Endothelial cell of umbilical vein (primary cell): ENCODE results near the gene GRIA1. TPM values are rescaled to one million over a fixed set of nuclear protein-coding genes. Genes with fewer than 3 reads are reported as not detected.

Source experiments
- BruUV-seq: library from RNA; stranded (reverse); fragments of 400-500 nt; replicated peaks from 2 replicates; lab custom pipeline; 2021; lab: Mats Ljungman, UMichigan
- CTCF ChIA-PET: fragments of 300-600, 350-600 bp; sonication (Branson Sonifier 250); formaldehyde crosslinking; loops from one replicate; lab custom pipeline; 2021; ENCODE audit warnings: antibody characterized with exemption, inconsistent platforms; lab: Charles Lee
- POLR2A ChIA-PET: fragments of 300-600, 350-600 bp; sonication (Branson Sonifier 250); formaldehyde crosslinking; loops from one replicate; lab custom pipeline; 2021; ENCODE audit warnings: antibody characterized with exemption, inconsistent platforms; lab: Charles Lee
- DNase-seq: peaks from one replicate; pipeline ENCODE4 v3.0.0-alpha.2; 2011; ENCODE audit warnings: low read depth, low spot score
- FAIRE-seq: peaks from 2 replicates; lab custom pipeline; 2011; peaks lifted over from hg19 to GRCh38; lab: Jason Lieb, UNC
- H2AFZ ChIP-seq: 2 replicates; pipeline ENCODE4 v1.6.0; 2012; ENCODE audit warnings: low read depth, low read length, control low read depth, inconsistent platforms
- H3K27ac ChIP-seq: 2 replicates; pipeline ENCODE4 v1.5.1; 2011; ENCODE audit warnings: low read depth, mild to moderate bottlenecking, control low read depth, low read length, moderate library complexity; ENCODE audit not compliant: insufficient read depth
- H3K27me3 ChIP-seq, 2 experiments: 2 replicates each; pipeline versions ENCODE4 v1.6.0 to v1.6.1; 2011; ENCODE audit warnings: low read length in 2 of 2, mixed read lengths in 1 of 2; ENCODE audit not compliant: control insufficient read depth in 2 of 2, insufficient read depth in 2 of 2
- H3K36me3 ChIP-seq, 2 experiments: 2 replicates in 1 of 2; 3 replicates in 1 of 2; pipeline ENCODE4 v1.5.1; 2011; ENCODE audit warnings: low read length in 2 of 2, mild to moderate bottlenecking in 1 of 2, moderate library complexity in 1 of 2; ENCODE audit not compliant: control insufficient read depth in 2 of 2, insufficient read depth in 2 of 2; ENCODE audit errors: extremely low read depth in 1 of 2
- H3K4me1 ChIP-seq: 3 replicates; pipeline ENCODE4 v1.5.1; 2011; ENCODE audit warnings: mild to moderate bottlenecking, low read length; ENCODE audit not compliant: control insufficient read depth, insufficient read depth; ENCODE audit errors: extremely low read depth
- H3K4me2 ChIP-seq: 2 replicates; pipeline ENCODE4 v1.6.1; 2011; ENCODE audit warnings: low read length, control low read depth, mixed read lengths; ENCODE audit not compliant: insufficient read depth
- H3K4me3 ChIP-seq, 3 experiments: fragments of 200-600 bp in 1 of 3; sonication (generic), shearing (Covaris generic) in 1 of 3; replicated peaks in 1 of 3; 2 replicates each; pipeline ENCODE4 v1.5.1; 2011 to 2016; ENCODE audit warnings: control low read depth in 3 of 3, low read length in 3 of 3, mild to moderate bottlenecking in 2 of 3, inconsistent platforms in 1 of 3, low read depth in 1 of 3, moderate library complexity in 1 of 3; ENCODE audit not compliant: insufficient read depth in 1 of 3
- H3K79me2 ChIP-seq: 2 replicates; pipeline ENCODE4 v1.6.0; 2012; ENCODE audit warnings: low read length, inconsistent platforms; ENCODE audit not compliant: control insufficient read depth, insufficient read depth
- H3K9ac ChIP-seq: replicated peaks from 2 replicates; pipeline ENCODE3; 2011; ENCODE audit warnings: low read length, control low read depth; ENCODE audit not compliant: insufficient read depth; ENCODE audit errors: extremely low read depth
- H3K9me1 ChIP-seq: replicated peaks from 3 replicates; pipeline ENCODE4 v1.6.0; 2011; ENCODE audit warnings: mild to moderate bottlenecking, low read length; ENCODE audit not compliant: control insufficient read depth, insufficient read depth; ENCODE audit errors: extremely low read depth
- H3K9me3 ChIP-seq: replicated peaks from 2 replicates; pipeline ENCODE4 v1.5.1; 2012; ENCODE audit warnings: low read length, inconsistent platforms; ENCODE audit not compliant: control insufficient read depth, insufficient read depth
- H4K20me1 ChIP-seq: replicated peaks from 2 replicates; pipeline ENCODE3; 2011; ENCODE audit warnings: mild to moderate bottlenecking, low read length; ENCODE audit not compliant: control insufficient read depth, insufficient read depth; ENCODE audit errors: extremely low read depth
- CTCF ChIP-seq, 2 donors: IDR thresholded peaks; 1 replicate in 1 of 2; 2 replicates in 1 of 2; pipeline ENCODE4 v1.5.1; 2011; ENCODE audit warnings: low read length in 2 of 2, mild to moderate bottlenecking in 2 of 2, moderate library complexity in 2 of 2, control low read depth in 1 of 2, inconsistent platforms in 1 of 2, low read depth in 1 of 2; ENCODE audit not compliant: insufficient read depth in 1 of 2; ENCODE audit errors: extremely low read depth in 1 of 2
- EZH2 ChIP-seq: IDR thresholded peaks from 2 replicates; pipeline ENCODE4 v1.6.1; 2012; ENCODE audit warnings: borderline replicate concordance, low read depth, mild to moderate bottlenecking, moderate library complexity, low read length, inconsistent platforms; ENCODE audit not compliant: severe bottlenecking
- FOS ChIP-seq: IDR thresholded peaks from 2 replicates; pipeline ENCODE4 v1.6.1; 2011; ENCODE audit warnings: mild to moderate bottlenecking, low read length, moderate library complexity, borderline replicate concordance; ENCODE audit not compliant: insufficient read depth
- GATA2 ChIP-seq: IDR thresholded peaks from 2 replicates; pipeline ENCODE4 v1.7.0; 2011; ENCODE audit warnings: low read depth, mild to moderate bottlenecking, moderate library complexity, mixed read lengths, low read length; ENCODE audit not compliant: insufficient read length, insufficient read depth
- JUN ChIP-seq: IDR thresholded peaks from 2 replicates; pipeline ENCODE4 v1.6.1; 2011; ENCODE audit warnings: borderline replicate concordance, low read depth; ENCODE audit not compliant: insufficient read length, insufficient read depth
- MAX ChIP-seq: IDR thresholded peaks from 2 replicates; pipeline ENCODE4 v1.6.1; 2011; ENCODE audit not compliant: insufficient read depth, insufficient read length
- MYC ChIP-seq: IDR thresholded peaks from one replicate; pipeline ENCODE4 v1.6.1; 2011; ENCODE audit warnings: mild to moderate bottlenecking, low read depth, low read length
- POLR2A ChIP-seq: IDR thresholded peaks from 2 replicates; pipeline ENCODE4 v1.6.1; 2012; ENCODE audit warnings: low read depth, mild to moderate bottlenecking, control low read depth, low read length
- POLR2AphosphoS5 ChIP-seq: IDR thresholded peaks from 2 replicates; pipeline ENCODE4 v1.6.1; 2012; ENCODE audit warnings: low read depth, mild to moderate bottlenecking, control low read depth, low read length, moderate library complexity; ENCODE audit not compliant: insufficient read depth
- dilution Hi-C: fragments of 300-500 bp; cut with MboI; formaldehyde crosslinking; loops from one replicate; pipeline ENCODE4 v1.15.0; 2019; ENCODE audit warnings: low sequenced_read_pairs; ENCODE audit not compliant: extremely low pct_ligation_motif_present
- intact Hi-C: fragments of 100-400 bp; cut with micrococcal nuclease; formaldehyde crosslinking; loops from one replicate; pipeline ENCODE4 v1.10.0; 2022
- polyA plus RNA-seq, 4 experiments: library from polyadenylated mRNA; depleted of rRNA in 3 of 4; stranded (reverse) in 3 of 4; unstranded in 1 of 4; fragments of >200 nt; gene quantifications; 2 replicates each; pipeline versions ENCODE4 v1.2.1 to v1.2.3, GENCODE V29; 2011 to 2012; ENCODE audit warnings: missing spikeins in 1 of 4
- total RNA-seq: library from RNA; stranded (reverse); gene quantifications from 2 replicates; pipeline ENCODE4 v1.2.3, GENCODE V29; 2021

GRIA1 gene
- total and polyA plus RNA-seq, 2 donors (not counting 3 experiments of a cell fraction or from before 2014, with no cell fraction given) = not detected

- no peaks in the 10 kb centered on the region for H3K9me1 ChIP-seq
- no peaks in the 10 kb centered on the region for H3K27me3 ChIP-seq
- H3K4me2 ChIP-seq = no peak overlapping the region
- no peak overlapping the region for H3K4me3 ChIP-seq
- DNase-seq = no peak
- no peak overlapping the region for H3K27ac ChIP-seq
- intact Hi-C loops = no loop called here
- H3K4me1 ChIP-seq = no peaks in the 10 kb centered on the region
- BruUV-seq = no TSS peak
- CTCF ChIA-PET = no interaction called here
- no peak overlapping the region for H2AFZ ChIP-seq
- H3K36me3 ChIP-seq = no peaks in the 10 kb centered on the region
- dilution Hi-C loops = no loop called here
- no peak overlapping the region for H3K9ac ChIP-seq
- peaks cover 4% of the 10 kb centered on the region for H3K9me3 ChIP-seq
- TF ChIP-seq FOS = no peak
- no peak for TF ChIP-seq MAX
- POLR2A ChIA-PET = no interaction called here
- H4K20me1 ChIP-seq = no peaks in the 10 kb centered on the region
- no peak for FAIRE-seq
- no peaks in the 10 kb centered on the region for H3K79me2 ChIP-seq
Measured at GRCh38 chr5:153818626-153819025, 328.2 kb downstream of the GRIA1 start.

GRCh38 chr5:153823036-153823435, 332.6 kb downstream of the GRIA1 start:
- dilution Hi-C loops = no loop called here
- Histone ChIP-seq H3K4me3 (no peak overlapping the region), H2AFZ (no peak overlapping the region), H3K9me3 (no peaks in the 10 kb centered on the region), H3K36me3 (no peaks in the 10 kb centered on the region), H3K4me1 (no peaks in the 10 kb centered on the region), H3K27ac (no peak overlapping the region), H3K79me2 (no peaks in the 10 kb centered on the region), H3K9me1 (no peaks in the 10 kb centered on the region), H3K27me3 (no peaks in the 10 kb centered on the region), H3K9ac (no peak overlapping the region), H4K20me1 (no peaks in the 10 kb centered on the region), H3K4me2 (no peak overlapping the region)
- BruUV-seq = no TSS peak
- no peak for DNase-seq
- CTCF ChIA-PET = no interaction called here
- no peak for FAIRE-seq
- POLR2A ChIA-PET = no interaction called here
- TF ChIP-seq POLR2AphosphoS5 = no peak
- TF ChIP-seq GATA2 = no peak
- no peak for TF ChIP-seq MAX
- TF ChIP-seq POLR2A = no peak
- no peak for TF ChIP-seq EZH2
- TF ChIP-seq MYC = no peak
- no peak for TF ChIP-seq FOS
- TF ChIP-seq JUN = no peak
- TF ChIP-seq CTCF (IDR thresholded peaks at IDR 0.05; ENCODE audit: extremely low read depth in 1 of 2, insufficient read depth in 1 of 2, low read depth in 1 of 2, low read length in 2 of 2) = no peak
- intact Hi-C loops = no loop called here
